ENCODE measurements around the gene PKLR.

DNA sequence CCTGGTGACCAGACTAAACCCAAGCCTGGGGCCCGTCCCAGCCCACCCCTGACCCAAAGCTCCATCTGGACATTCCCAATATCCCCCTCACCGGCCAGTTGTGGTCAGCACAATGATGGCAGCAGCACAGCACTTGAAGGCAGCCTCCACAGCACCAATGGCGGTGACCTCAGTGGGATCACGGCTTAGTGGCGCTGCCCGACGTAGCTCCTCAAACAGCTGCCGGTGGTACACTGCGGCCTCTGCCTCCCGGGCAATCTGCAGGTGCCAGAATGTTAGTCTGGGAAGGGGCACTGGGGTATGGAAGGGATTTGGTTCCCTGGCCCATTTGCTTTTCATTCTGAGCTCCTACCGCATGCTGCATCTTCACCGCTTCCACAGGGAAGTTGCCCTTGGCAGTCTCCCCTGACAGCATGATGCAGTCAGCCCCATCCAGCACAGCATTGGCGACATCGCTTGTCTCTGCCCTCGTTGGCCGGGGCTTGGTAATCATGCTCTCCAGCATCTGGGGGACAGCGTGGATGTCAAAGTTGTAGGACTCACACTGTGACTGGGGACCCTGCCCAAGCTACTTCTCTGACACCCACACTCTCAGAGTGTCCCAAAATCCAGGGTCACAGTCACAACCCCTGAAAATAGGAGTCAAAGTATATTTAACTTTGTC lies 8.0 kb downstream of the PKLR start:
- TF ChIP-seq, protein P1, sequence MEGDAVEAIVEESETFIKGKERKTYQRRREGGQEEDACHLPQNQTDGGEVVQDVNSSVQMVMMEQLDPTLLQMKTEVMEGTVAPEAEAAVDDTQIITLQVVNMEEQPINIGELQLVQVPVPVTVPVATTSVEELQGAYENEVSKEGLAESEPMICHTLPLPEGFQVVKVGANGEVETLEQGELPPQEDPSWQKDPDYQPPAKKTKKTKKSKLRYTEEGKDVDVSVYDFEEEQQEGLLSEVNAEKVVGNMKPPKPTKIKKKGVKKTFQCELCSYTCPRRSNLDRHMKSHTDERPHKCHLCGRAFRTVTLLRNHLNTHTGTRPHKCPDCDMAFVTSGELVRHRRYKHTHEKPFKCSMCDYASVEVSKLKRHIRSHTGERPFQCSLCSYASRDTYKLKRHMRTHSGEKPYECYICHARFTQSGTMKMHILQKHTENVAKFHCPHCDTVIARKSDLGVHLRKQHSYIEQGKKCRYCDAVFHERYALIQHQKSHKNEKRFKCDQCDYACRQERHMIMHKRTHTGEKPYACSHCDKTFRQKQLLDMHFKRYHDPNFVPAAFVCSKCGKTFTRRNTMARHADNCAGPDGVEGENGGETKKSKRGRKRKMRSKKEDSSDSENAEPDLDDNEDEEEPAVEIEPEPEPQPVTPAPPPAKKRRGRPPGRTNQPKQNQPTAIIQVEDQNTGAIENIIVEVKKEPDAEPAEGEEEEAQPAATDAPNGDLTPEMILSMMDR (IDR thresholded peaks at IDR 0.05) = no peak
- TF ChIP-seq EZH2 (IDR thresholded peaks at IDR 0.05; ENCODE audit: borderline replicate concordance, insufficient read depth, low read depth, low read length, poor library complexity, severe bottlenecking) = no peak

All from B cell (primary cell).